Stimulated activated CD8-positive, alpha-beta memory T cell treated with anti-CD3 and anti-CD28 coated beads, Interleukin-15, amount 100 ng/mL, for 24 hours (primary cell): ENCODE data around the gene TNFAIP8.

ENCODE experiments used
- DNase-seq: peaks from one replicate; pipeline ENCODE4 v3.0.0-alpha.2; 2020; ENCODE audit warnings: low read depth

TNFAIP8 gene

DNA sequence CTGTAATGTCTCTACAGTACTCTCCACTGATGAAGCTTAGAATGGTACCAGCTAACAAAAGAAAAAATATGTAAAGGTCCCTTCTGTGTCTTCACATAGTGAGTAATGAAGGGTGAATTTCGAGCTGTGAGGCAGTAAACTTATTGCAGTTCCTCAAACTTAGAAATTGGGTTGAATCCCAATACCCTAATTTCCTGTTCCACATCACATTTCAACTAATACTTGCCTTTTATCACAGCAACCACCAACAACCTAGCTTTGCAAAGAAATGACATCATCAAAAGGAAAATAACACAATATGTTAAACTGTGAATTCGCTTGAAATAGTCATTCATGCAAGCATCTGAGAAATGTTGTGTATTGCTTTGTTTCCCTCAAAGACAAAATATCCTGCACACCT lies 9.4 kb upstream of the TNFAIP8 start:
- DNase-seq, result no peak

DNA sequence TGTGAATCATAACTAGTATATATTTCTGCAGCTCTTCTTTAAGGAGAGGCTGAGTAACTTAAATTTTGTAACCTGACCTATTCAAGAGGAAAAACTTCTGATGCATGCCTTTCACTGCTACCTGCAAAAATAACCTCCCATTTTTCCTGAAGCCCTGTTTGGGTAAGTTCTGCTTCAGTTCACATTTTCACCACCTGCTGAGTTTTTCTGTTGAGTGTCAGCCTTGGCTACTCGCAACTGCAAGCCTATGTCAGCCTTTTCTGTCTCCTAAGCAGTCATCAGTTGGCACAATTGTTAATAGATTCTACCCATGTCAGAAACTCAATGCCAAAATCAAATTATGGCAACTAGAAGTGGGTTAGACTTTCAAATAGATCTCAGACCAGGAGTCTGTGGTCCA lies 8.2 kb upstream of the TNFAIP8 start:
- no peak for DNase-seq

DNA sequence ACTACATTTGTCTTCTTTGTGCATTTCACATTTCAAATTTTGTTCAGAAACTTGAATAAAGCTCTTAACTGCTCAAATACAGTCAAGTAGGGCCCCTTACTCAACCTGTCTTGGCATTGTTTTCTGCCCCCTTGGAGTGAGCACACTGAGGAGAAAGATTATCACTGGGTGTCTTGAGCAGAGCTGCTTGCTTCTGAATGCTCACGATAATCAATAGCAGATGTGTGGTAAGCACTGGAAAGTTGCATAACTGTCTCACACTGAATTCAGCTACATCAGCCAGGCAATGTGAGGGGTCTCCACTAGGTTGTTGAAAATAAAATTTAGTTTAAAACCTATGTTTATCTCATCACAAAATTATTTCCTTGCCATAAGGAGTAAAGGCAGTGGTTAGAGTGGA lies 7.8 kb upstream of the TNFAIP8 start:
- DNase-seq, result no peak

DNA sequence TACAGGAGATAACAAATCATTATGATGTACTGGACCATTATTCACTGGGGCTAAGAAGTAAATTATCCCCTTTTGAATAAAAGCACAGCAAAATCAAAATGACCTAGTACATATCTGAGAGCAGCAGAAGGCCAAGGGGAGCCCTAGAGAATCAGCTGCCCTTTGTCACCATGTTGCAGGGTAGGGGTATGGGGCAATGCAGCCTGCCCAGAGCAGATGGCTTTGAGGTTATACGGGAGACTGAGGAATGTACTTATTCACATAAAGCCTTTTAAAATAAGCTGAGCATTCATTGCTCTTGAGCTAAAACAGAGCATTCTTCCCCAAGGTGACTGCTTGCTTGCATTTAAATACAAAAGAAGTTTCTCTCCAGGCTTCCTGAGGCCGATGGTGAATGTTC lies 2.6 kb upstream of the TNFAIP8 start:
- no peak for DNase-seq

DNA sequence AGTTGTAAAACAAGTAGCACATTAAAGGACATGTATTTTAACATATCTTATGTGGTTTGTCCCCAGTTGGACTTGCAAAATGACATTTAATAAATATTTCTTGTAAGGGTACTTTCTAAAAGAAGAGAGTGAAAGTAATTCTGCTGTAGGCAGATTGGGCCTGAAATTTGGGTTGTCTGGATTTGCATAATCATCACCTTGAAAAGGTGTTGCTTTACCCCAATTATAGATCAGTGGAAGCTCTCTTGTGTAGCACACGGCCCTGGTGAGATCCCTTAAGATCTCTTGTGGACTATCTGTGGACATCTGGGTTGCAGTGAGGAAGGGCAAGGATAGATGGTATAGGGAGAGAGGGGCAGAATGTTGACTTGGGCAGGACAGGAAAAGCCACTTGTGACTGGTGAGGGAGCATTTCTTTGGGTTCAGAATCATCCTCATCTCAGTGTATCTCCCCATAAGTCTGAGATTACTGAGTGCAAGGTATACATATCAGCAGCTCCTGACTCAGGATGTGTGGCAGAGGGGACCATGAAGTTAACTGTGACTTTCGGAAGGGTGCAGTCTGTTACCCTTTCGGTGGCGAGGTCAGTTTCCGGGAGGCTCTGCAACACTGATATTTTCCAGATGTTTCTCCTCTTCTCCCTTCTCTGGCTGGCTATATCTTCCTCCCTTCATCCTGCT lies 2.0 kb upstream of the TNFAIP8 start:
- DNase-seq, result no peak

DNA sequence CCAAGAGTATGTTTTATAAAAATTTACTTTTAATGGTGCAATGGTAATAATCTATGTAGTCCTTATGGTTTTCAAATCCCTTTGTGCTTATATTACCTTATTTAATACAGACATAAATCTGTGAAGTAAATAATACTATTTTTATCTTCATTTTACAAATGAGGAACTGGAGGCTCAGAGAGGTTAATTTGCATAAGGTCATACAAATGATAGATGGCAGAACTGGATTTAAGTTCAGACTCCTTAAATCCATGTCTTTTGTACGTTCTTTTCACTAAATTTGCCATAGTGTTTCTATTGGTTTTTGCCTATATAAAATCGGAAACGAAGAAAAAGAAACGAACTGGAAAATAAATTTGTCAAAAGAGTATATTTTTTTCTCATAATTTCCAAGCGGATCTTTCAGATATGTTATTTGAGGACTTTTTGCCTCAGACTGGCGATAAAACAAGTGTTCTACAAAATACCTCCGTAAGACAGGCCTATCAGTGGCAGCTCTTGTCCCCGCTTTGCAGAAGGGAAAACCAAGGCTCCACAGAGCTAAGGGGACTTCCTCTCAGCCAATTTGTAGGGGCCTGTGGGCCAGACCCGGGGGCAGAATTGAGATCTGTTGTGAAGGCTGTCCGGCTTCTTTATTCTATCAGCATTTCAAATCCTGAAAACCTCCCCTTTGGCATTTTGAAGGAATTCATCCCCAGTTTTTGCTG lies 1.1 kb upstream of the TNFAIP8 start:
- DNase-seq, result no peak

DNA sequence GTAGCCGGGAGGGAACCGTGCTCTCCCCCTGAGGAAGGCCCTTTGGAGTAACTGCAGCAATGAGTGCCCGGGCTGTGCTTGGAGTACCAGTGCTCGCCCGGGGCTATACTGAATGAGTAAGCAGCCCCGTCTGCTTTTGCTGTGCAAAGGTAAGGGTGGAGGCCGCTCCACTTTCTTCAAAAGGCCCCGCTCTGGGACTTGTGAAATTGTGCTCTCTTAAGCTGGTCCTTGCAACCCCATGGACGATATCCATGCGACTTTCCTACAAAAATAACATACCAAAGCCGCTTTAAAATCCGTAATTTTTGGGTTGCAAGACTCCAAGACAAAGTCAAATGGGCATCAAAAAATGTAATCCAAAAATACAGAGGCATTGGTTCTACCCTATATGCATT lies 578 bp upstream of the TNFAIP8 start:
- DNase-seq, result no peak

DNA sequence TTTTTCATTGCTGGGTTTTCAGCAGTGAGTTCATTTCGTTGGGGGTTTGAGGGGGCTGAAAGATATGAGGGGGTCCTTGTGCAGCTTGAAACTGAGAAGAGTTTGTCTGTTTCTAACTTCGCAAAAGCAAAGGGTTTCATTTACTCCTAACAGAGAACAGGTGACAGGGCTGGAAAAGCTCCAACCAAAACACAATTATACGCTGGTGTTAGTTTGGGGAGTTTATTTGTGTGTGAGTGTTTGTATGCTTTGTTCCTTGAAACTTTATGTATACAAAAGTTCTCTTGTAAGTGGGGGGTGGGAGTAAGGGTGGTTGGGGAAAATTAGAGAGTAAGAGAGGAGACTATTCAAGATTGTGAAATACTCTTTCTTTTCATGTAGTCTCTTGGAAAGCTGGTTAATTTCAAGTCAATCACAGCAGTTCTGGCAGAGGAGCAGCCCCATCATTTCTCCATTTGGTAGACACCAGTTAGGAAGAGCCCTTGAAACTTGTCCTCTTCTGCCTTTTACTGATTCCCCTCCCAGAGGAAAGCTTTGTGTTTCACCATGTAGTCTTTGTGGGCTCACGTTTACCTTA lies 881 bp downstream of the TNFAIP8 start:
- DNase-seq, result no peak

DNA sequence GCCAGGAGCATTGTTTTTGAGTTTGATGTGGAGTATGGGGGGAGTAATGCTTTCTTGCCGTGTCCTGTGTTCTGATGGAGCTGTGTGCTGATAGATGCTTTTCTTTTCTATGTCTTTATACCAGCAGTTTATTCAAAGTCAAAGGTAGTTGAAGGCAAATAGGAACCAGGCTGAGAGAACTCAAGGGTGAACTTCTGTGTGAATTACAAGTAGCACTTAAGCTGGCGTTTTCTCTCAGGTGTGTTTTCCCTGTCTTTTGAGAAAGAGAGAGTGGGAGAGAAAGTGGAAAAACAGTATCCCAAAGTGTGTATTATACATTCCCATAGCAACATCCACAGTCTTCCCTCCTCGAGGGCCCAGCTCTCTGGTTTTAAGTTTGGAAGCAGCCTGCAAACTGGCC lies 1.5 kb downstream of the TNFAIP8 start:
- DNase-seq, result no peak

DNA sequence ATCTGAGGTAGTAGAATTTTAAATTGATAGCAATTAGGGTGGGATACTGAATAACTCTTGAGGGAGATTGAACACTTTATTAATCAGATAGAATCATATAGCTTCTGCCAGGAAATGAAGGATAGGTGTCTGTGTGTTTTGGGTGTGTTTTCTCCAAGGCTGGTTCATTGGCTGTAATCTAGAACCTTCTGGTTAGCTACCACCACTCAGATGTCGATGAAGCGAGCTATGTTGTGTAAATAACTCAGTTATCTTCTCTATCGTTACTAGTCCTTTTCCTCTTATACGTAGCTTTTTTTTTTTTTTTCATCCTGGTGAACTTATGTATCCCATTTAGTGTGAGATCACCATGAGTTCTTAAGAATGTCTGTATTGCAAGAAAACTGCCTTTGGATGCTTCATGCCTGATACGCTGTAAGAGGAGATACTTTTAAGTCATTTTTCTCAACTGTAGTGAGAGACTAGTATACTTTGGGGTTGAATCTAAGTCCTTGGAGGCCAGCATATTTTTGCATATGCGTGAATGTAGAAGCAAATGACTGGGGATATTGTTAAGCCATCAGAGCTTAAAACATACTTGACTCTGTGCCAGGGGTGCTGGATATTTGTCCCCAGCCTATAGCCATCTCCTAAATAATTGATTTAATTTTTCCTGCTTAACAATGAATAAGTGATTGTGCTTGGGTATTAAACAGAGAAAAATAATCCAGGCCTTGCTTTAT lies 2.1 kb downstream of the TNFAIP8 start:
- no peak for DNase-seq

DNA sequence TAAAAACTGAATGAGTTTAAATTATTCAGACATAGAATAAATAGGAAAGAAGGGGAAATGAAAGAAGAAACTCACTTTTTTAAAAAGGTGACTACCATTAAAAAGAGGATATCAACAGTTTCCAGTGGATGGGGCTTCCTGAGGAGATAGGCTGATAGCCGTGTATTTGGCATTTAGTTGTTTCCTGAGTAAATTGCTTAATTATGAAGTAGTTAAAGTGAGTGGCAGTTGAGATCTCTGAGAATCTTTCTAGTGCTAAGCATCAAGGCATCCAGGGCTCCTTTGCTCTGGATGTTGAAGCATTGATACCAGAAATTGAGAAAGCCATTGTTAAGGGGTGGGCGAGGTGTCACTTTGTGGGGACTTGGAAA lies 2.7 kb downstream of the TNFAIP8 start:
- DNase-seq, result no peak

DNA sequence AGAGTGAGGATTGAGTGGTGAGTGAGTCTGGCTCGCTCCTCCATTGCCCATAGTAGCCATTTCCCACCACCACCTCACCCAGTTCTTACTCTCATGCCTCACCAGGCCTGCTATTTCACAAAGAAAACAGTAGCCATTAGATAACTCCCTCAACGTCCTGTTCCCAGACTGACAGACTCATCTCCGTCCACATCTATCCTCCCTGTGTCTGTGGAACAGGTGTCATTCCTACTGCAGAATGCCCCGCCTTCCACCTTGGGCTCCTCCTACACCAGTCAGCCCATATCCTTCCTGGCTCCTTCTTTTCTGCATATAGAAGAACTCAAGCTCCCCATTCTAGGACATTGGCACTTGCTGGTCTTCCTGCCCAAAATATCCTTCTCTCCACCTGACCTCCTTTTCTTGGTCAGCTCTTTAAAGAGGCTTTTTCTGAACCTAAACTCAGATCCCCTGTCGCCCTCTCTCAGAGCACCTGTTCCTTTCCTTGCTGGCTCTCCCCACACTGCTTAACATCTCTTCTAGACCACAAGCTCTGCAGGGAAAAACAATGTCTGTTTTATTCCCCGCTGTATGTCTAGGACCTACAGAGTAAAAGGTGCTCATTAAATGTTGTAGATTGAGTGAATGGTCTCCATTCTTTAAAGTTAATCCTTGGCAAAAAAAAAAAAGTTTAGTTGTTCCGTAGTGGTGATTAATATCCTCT lies 3.2 kb downstream of the TNFAIP8 start:
- DNase-seq, result no peak

DNA sequence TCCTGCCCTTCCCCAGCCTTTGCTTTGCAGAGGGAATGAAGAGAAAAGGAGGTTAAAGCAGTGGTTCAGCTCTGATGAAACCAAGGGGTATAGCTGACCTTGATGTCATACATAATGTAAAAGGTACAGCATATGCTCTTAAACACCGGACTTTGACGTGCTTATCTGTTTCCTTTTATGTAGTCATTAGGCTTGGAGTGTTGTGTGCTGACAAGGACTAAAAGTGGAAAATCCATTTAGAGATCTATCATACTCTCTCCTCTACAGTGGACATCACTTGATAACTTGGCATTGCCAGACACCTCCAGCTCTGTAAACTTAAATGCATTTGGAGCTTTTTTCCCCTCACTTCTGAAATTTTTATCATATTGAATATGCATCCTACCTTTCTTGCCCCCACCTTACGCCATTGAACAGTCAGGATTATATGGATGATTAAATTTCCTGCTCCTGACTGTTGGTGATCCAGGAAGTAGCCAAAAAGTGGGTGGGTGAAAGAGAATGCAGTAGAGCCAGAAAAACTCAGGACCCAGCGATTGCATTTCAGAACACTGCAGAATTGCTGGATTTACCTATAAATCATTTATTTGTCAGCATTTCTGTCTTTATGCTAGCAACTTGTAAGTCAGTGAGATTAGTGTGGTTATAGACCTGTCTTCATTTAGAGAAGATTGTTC lies 4.1 kb downstream of the TNFAIP8 start:
- no peak for DNase-seq

DNA sequence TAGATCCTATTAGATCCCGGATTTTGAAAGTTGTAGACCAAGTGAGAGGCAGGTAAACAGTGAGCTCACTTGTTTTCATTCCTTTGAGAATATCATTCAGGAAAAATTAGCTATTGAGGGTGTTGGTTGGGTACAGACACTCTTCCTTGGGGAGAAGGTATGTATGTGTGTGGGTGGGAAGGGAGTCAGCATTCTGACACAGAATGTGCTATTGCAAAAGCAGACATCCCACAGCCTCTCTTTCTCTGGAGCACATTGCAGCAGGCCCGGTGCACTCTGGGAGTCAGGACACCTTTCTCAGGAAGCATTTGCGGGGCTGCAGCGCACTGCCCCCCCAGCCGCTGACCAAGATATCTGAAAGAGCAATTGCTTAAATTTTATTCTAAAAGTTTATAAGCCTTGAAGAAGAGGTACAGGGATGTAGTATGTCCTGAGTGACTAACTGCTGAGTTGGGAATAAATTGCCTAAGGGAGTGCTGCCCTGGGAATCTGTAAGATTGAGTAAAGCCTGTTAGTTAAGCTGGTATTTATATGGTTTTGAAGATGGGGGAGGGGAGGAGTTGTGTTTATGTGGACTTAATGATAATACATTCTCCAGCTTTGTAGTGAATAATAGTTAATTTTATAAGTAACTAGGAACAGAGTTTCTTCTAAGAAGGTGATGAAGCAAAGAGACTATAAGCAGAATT lies 5.2 kb downstream of the TNFAIP8 start:
- DNase-seq, result no peak

DNA sequence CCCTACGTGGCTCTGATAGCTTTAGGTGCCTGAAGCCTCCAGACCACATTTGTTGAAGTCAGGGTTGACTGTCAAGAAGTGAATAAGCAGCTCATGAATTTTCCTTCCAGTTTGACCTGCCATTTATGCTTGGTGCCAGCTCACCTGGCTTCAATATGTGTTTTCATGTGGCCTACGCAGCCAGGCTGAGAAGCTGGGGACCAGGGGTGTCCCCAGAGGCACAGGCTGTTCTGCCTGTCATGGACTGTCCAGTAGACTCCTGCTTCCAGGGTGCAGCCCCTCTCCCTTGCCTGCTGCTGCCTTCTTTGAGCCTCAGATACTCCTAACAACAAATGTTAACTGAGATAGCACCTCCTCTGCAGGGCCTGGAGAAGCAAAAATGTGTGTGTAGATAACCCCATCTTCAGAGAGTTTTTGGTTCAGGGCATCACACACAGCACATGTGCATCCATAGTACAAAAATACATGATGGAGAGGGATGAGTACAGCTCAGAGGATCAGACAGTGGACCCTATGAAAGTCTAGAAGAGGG lies 5.8 kb downstream of the TNFAIP8 start:
- no peak for DNase-seq

DNA sequence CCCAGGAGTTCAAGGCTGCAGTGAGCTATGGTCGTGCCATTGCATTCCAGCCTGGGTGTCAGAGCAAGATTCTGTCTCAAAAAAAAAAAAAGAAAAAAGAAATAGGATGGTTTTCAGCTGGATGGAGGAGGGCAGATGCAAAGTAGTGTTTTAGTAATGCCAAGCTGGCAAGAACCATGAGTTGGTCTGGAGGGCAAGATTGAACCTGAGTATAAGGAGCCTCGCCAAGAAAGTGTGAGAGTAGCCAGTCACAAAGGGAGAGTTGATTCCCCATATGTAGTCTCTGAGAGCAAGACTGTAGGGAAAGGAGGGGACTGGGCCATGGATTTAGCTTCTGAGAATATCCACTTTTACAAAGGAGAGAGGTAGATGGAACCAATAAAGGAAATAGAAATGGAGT lies 6.9 kb downstream of the TNFAIP8 start:
- DNase-seq, result no peak

DNA sequence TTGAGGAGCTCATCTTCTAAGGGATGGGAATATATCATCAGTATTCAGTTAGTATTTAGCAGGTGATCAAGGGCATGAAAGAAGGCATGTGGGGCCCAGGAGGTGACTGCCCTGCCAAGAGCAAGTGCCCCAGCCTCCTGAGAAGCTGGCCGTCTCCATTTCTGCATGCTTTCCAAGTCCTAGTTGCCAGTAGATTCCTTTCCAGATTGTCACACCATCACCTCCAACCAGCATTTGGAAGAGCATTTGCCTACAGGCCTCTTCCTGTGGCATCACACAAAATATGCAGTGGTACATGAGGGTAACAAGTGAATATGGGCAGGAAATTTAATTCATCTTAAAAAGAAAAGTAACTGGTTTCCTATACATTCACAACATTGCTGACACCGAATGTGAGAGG lies 7.5 kb downstream of the TNFAIP8 start:
- no peak for DNase-seq

DNA sequence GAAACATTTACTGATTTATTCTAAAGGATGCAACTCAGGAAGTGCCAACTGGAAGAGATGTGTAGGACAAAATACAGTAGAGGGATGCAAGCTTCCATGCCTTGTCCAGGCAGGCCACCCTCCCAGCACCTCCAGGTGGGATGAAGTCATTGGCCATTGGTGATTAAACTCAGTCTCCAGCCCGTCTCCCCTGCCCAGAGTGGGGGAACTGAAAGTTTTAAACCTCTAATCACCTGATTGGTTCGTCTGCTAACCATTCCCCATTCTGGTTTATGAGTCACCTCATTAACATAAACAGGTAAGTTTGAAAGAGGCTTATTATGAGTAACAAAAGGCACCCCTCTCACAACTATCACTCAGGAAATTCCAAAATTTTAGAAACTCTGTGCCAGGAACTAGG lies 8.1 kb downstream of the TNFAIP8 start:
- DNase-seq, result no peak

DNA sequence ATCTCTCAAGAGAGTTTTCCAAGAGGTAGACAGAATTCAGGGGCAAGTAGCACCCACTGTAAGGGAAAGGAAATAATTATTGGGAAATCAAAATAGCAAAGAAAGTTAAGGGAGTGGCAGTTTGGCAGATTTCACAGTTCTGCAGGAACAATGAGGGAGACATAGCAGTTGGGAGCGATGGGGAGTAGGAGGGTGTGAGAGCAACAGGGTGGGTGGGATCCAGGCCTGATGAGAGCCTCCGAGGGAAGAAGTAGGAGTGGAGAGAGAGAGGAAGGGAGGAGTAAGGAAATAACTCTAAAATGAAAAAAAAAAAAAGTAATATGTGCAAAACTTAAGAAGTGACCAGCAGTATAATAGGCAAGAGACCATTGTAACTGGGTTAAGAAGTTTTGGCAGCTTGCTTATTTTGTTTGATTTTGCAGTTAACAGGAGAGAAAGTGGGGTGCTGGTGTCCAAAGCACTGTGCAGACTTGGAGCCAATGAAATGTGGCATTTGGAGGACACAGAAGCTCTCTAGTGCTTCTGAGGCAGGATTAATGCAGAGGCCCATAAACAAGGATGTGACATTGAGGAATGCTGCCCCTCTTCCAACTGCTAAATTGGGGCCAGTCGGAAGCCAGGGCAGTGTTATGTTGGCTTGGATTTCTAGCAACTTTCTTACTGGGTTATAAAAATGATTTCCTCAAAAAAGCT lies 10.2 kb downstream of the TNFAIP8 start:
- DNase-seq, result no peak

DNA sequence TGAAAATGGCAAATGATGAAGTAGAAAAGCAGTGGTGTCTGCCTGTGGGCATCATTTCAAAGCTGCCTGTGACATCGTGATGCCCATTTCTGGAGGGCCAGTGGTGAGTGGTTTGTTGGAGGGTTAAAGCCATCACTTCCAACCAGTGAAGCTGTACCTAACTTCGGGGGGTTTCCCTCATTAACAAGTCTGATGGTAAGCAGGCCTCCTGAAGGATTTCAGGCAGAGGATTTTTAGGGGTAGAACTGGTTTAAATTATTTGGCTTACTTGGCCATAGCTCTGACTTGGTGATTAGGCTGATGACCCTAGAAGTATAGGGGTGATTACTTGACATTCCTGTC lies 10.7 kb downstream of the TNFAIP8 start:
- no peak for DNase-seq
